Hepatocyte (in vitro differentiated cells): ENCODE data around the gene TRPC4AP. TPM values are rescaled to one million over a fixed set of nuclear protein-coding genes. Genes with fewer than 3 reads are reported as not detected.

ENCODE experiments used
- DNase-seq: peaks from one replicate; pipeline ENCODE4 v3.0.0-alpha.2; 2016; ENCODE audit warnings: low spot score
- H2AFZ ChIP-seq: fragments of 200-600 bp; sonication (generic); 2 replicates; pipeline ENCODE4 v1.6.0; 2016; ENCODE audit warnings: antibody characterized with exemption, mild to moderate bottlenecking
- H3K27ac ChIP-seq: fragments of 200-600 bp; sonication (generic); 2 replicates; pipeline ENCODE4 v1.5.1; 2016; ENCODE audit warnings: mild to moderate bottlenecking
- H3K27me3 ChIP-seq: fragments of 200-600 bp; sonication (generic); 2 replicates; pipeline ENCODE4 v1.6.1; 2016
- H3K36me3 ChIP-seq: fragments of 200-600 bp; sonication (generic); replicated peaks from 2 replicates; pipeline ENCODE4 v1.5.1; 2016; ENCODE audit warnings: low read depth; ENCODE audit not compliant: insufficient read depth
- H3K4me1 ChIP-seq: fragments of 200-600 bp; sonication (generic); 2 replicates; pipeline ENCODE4 v1.5.1; 2016; ENCODE audit warnings: mild to moderate bottlenecking, moderate library complexity; ENCODE audit not compliant: insufficient read depth
- H3K4me2 ChIP-seq: fragments of 200-600 bp; sonication (generic); 2 replicates; pipeline ENCODE4 v1.6.0; 2016
- H3K4me3 ChIP-seq: fragments of 200-600 bp; sonication (generic); 2 replicates; pipeline ENCODE4 v1.5.1; 2016; ENCODE audit warnings: mild to moderate bottlenecking
- H3K79me2 ChIP-seq: fragments of 200-600 bp; sonication (generic); 2 replicates; pipeline ENCODE4 v1.6.0; 2017; ENCODE audit warnings: mild to moderate bottlenecking
- H3K9me2 ChIP-seq: fragments of 200-600 bp; sonication (generic); replicated peaks from 2 replicates; pipeline ENCODE4 v1.6.0; 2017; ENCODE audit warnings: mild to moderate bottlenecking; ENCODE audit not compliant: insufficient read depth
- H3K9me3 ChIP-seq: fragments of 200-600 bp; sonication (generic); 2 replicates; pipeline ENCODE4 v1.5.1; 2016; ENCODE audit warnings: low read depth, mild to moderate bottlenecking
- H4K20me1 ChIP-seq: fragments of 200-600 bp; sonication (generic); 2 replicates; pipeline ENCODE4 v1.6.0; 2016; ENCODE audit warnings: mild to moderate bottlenecking; ENCODE audit not compliant: insufficient read depth, poor library complexity, severe bottlenecking
- CTCF ChIP-seq: fragments of 200-600 bp; sonication (generic); IDR thresholded peaks from 2 replicates; pipeline ENCODE4 v1.5.1; 2016; ENCODE audit warnings: antibody characterized with exemption, mild to moderate bottlenecking; ENCODE audit not compliant: poor library complexity
- EZH2 ChIP-seq: fragments of 200-600 bp; sonication (generic); IDR thresholded peaks from 2 replicates; pipeline ENCODE4 v1.6.1; 2016; ENCODE audit warnings: antibody characterized with exemption, mild to moderate bottlenecking, borderline replicate concordance
- EZH2phosphoT487 ChIP-seq: fragments of 200-600 bp; sonication (generic); IDR thresholded peaks from one replicate; pipeline ENCODE4 v1.6.1; 2018; ENCODE audit warnings: antibody characterized with exemption, mild to moderate bottlenecking, low read depth, moderate library complexity; ENCODE audit not compliant: unreplicated experiment, severe bottlenecking
- WGBS: methylation state at CpG from one replicate; pipeline ENCODE4 v1.1.6; 2016; ENCODE audit warnings: low lambda C conversion rate; ENCODE audit errors: missing lambda C conversion rate; 5-methylcytosine and 5-hydroxymethylcytosine counted together
- polyA plus RNA-seq: library from polyadenylated mRNA; unstranded; fragments of >200 nt; fragmentation: Nextera tagmentation; extraction: Ambion mirVana; gene quantifications from 2 replicates; pipeline ENCODE4 v1.2.1, GENCODE V29; 2016
- total RNA-seq: library from RNA; depleted of rRNA; stranded (reverse); fragments of >200 nt; gene quantifications from 2 replicates; pipeline ENCODE4 v1.2.3, GENCODE V29; 2014

The TRPC4AP gene
- total and polyA plus RNA-seq, 2 experiments from 2014 or later: 88.6 to 94.9 TPM

GRCh38 chr20:35021063-35021462, 71.5 kb downstream of the TRPC4AP start:
- no peaks in the 10 kb centered on the region for H3K9me2 ChIP-seq
- H3K79me2 ChIP-seq: no peaks in the 10 kb centered on the region
- H3K4me3 ChIP-seq: no peak overlapping the region
- no peak overlapping the region for H2AFZ ChIP-seq
- peaks cover 11% of the 10 kb centered on the region for H4K20me1 ChIP-seq
- H3K27me3 ChIP-seq: no peaks in the 10 kb centered on the region
- H3K27ac ChIP-seq: no peak overlapping the region
- WGBS: 90% methylated on average over 12 of the region's 12 CpGs
- peaks cover 8% of the 10 kb centered on the region for H3K4me1 ChIP-seq
- no peak for DNase-seq
- H3K36me3 ChIP-seq: peaks cover 6% of the 10 kb centered on the region
- TF ChIP-seq EZH2 (no peak), EZH2phosphoT487 (no peak), CTCF (no peak)
- no peaks in the 10 kb centered on the region for H3K9me3 ChIP-seq
- H3K4me2 ChIP-seq: no peak overlapping the region

- DNase-seq: no peak
- H3K4me3 ChIP-seq: no peak overlapping the region
- H3K4me1 ChIP-seq: peaks cover 8% of the 10 kb centered on the region
- TF ChIP-seq EZH2: no peak
- no peak for TF ChIP-seq EZH2phosphoT487
- no peak for TF ChIP-seq CTCF
- H3K79me2 ChIP-seq: no peaks in the 10 kb centered on the region
- 89% methylated on average over 8 of the region's 8 CpGs for WGBS
- H2AFZ ChIP-seq: no peak overlapping the region
- H3K27ac ChIP-seq: no peak overlapping the region
- H3K36me3 ChIP-seq: no peaks in the 10 kb centered on the region
- peaks cover 7% of the 10 kb centered on the region for H4K20me1 ChIP-seq
- H3K9me2 ChIP-seq: no peaks in the 10 kb centered on the region
- no peaks in the 10 kb centered on the region for H3K27me3 ChIP-seq
- H3K9me3 ChIP-seq: no peaks in the 10 kb centered on the region
- no peak overlapping the region for H3K4me2 ChIP-seq
These were observed 72.3 kb downstream of the TRPC4AP start for GRCh38 chr20:35020108-35020928.

- Histone ChIP-seq H3K4me1 (peaks cover 8% of the 10 kb centered on the region), H3K79me2 (no peaks in the 10 kb centered on the region), H2AFZ (no peak overlapping the region), H3K4me3 (no peak overlapping the region), H3K9me2 (no peaks in the 10 kb centered on the region), H3K27ac (no peak overlapping the region), H3K36me3 (no peaks in the 10 kb centered on the region), H3K9me3 (no peaks in the 10 kb centered on the region), H3K4me2 (no peak overlapping the region), H4K20me1 (peaks cover 7% of the 10 kb centered on the region), H3K27me3 (no peaks in the 10 kb centered on the region)
- DNase-seq: no peak
- no peak for TF ChIP-seq EZH2
- TF ChIP-seq CTCF: no peak
- no peak for TF ChIP-seq EZH2phosphoT487
- WGBS: 89% methylated on average over 11 of the region's 11 CpGs
These were observed 73.8 kb downstream of the TRPC4AP start for GRCh38 chr20:35018590-35019371.
